GM21447 (cell line): ENCODE data around the gene NSUN3.
"Not testable (repeated sequence)": the region's sequence is repeated elsewhere in the genome, so short reads cannot be mapped to it uniquely, and the experiment has no call there.

Source experiments
- ATAC-seq: cut with Tn5 transposase; IDR thresholded peaks from one replicate; pipeline ENCODE4 v1.9.1; 2021; ENCODE audit not compliant: unreplicated experiment

Gene NSUN3

DNA sequence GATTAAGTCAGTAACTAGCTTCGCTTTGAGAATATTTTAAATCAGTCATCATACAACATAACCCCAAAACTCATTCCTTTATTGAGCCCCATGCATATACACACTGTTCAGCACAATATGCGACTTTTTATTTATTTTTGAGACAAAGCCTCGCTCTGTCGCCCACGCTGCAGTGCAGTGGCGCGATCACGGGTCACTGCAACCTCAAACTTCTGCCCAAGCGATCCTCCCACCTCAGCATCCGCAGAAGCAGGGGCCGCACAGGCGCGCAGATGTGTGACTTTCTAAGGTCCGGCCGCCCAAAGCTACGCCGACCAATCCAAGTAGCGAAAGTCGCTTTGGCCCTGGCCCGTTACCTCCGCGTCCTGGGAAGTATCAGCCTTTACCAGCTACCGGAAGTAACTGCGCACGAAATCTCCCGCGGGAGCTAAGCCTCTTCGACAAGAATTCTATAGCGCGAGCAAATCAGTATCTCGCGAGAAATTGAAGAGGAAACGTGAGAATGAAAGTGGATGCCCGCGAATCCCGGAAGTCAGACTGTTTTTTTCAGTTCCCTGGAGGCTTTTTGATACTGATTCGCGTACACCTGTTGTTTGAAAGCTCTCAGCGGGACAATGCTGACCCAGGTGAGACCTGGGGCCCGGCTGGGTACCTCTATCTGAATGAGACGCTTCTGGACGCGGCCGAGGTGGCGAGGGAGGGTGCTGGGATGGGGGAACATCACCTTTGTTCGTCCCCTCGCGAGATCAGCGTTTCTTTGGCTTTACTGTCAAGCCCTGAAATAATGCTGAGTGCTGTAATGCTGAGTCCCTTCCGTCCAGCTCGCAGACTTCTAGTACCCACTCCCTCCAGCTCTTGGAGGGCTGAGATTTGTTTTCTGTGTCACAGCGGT lies at the start of gene NSUN3, which contains the start of gene DHFR2:
Gene NSUN3, plus strand, starts transcription at position 549 of the 892 bp plus-strand sequence. Its CDS starts 66 bp downstream, at position 615.
Gene DHFR2, minus strand, starts transcription at position 404 of the 892 bp plus-strand sequence. CDS start 1,405 bp downstream, outside the sequence.
- peak; percentile 95 for ATAC-seq

DNA sequence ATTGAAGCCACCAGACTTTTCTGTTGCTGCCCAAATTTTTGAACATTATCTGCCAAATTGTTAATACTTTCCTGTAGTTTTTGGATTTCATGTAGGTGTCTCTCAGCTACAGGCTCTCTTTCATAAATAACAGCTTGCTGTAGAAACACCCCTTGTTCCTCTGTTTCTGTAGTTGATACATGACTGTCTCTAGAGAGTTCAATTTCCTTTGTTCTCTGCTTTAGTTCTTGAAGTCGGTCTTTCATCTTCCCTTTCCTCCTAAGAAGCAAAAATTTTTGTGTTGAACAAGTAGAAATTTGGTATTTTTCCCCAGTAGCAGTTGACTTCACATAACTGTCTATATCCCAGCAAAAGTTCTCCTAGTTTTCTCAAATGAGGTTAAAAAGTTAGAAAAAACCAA lies 47.8 kb upstream of the NSUN3 start:
- ATAC-seq: no peak

DNA sequence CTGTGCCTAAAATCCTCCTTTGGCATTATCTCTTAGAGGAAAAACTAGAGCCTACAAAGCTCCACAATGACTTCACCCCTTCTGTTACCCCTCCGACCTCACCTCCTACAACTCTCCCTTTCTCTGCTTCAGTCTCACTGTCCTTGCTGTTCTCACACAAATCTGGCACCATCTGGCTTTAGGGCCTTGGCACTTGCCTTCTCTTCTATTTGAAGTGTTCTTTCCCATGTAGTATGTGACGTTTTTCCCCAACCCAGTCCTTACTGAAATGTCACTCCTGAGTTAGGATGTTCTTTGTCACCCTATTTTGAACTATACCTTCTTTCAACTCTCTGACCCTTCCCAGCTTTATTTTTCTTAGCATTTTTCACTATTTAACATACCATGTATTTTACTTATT lies 43.2 kb upstream of the NSUN3 start:
- ATAC-seq: no peak

DNA sequence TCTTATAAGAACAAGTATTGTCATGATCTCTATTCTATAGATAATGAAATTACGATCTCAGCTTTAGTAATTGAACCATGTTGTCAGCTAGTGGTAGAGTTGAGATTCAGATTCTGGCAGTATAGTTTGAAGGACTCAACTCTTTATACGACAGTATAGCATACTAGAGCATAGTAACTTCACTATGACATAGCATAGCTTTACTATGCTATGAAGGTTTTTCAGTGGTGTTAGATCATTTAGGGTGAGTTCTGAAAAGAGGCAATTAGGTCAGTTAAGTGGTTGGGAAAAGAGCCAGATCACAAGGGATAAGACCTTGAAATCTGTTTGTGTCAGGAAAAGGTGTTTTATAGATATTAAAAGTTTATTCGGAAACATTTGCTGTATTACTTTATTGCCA lies 42.6 kb upstream of the NSUN3 start:
- no peak for ATAC-seq

DNA sequence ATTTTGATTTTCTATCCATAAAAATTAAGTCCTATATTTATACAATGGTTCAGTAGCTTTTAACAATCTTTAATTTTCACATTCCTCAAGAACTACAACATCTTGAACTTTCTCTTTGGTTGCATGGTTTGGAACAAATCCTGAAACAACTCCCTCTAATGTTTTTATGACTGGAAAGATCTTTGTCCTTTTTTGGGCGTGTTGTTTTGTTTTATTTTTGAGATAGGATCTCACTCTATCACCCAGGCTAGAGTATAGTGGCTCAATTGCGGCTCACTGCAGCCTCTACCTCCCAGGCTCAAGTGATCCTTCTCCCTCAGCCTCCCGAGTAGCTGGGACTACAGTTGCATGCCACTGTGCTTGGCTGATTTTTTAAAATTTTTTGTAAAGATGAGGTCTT lies 38.5 kb upstream of the NSUN3 start:
- ATAC-seq: no peak

DNA sequence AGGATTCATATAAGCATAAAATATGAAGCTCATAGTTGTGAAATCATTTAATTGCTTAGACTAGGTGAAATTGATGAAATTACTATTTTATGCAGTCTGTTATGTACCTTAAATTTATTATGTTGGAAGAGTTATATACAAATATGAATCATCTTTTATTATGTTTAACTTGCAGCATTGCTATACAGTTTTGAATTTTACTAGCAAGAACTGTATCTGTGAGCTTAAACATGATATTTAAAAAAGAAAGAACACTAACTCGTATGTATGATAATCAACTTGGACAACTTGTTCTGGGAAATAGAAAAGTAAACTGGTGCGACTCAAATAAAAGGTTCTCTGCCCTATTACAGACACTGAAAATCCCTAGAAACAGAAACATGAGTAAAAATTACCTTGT lies 36.2 kb upstream of the NSUN3 start:
- no peak for ATAC-seq

DNA sequence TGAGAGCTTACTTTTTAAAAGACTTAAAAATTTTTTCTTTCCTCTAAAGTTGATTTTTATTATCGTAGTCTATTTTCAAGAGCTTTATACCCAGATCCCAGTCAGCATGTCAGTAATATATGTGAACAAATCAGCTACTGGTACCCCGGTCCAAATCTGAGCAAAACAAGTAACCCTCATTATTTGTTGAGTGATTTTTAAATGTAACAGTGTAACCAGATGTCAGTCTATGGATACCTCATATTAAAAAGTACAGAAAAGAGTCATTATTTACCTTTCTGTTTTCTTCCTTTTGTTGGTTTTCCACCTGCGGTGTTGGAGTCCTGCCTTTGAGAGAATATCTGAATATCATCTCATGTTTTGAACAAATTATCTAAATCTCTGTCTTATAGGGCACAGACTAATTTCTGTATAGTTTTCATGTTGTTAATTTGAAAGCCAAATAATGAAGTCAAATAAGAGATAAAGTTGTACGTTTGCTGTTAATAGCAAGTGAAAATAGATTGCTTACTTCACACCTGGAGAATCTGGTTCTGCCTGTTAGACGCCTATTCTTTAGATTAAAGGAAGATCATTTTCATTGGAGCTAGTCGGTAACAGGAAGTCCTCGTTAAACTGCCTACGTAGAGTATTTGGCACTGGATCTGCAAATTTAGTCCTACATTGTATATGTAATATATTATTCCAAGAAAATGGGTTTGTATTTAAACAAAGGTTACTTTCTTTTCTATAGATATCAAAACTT lies 34.6 kb upstream of the NSUN3 start, which contains the start of gene STX19:
Gene STX19, minus strand, starts transcription at position 505 of the 745 bp plus-strand sequence. CDS start 13,328 bp downstream, outside the sequence.
- no peak for ATAC-seq

DNA sequence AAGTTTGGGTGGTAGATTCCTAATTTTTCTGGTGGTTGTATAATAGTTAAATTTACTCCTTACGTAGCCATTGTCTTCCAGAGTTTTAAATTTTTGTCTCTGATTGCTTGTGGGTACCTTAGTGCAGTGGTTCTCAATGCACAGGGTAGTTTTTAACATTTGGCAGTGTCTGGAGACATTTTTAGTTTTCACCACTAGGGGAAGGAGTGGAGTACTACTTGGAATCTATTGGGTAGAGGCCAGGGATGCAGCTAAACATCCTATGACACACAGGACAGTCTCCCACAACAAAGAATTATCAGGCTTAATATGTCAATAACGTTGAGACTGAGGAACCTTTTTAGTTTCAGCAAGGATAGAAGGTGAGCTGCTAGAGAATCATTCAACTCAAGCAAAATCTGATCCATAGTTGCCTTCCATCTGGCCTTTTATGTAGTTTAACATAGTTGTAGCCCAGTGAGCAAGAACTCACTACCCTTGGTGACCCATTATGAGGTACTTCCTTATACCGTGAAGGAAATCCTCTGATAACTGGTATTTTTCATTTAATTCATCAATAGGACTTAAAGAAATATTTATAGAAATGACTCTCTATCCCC lies 25.9 kb upstream of the NSUN3 start:
- peak; percentile 81 for ATAC-seq

DNA sequence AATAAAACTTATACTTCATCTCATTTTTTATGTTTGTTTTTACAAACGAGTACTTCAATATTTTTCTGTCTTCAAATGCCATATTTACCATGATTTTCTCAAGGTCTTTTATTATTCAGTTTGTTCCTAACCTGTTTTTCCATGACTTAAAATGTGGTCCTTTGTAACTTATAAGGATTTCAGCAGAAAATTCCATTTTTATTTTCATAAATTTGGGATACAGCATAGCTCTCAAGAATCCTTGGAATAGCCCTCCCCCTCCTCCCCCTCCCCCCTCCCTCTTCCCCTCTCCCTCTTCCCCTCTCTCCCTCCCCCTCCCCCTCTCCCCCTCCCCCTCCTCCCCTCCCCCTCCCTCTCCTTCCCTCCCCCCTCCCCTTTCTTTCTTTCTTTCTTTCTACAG lies 19.6 kb upstream of the NSUN3 start:
- no peak for ATAC-seq

DNA sequence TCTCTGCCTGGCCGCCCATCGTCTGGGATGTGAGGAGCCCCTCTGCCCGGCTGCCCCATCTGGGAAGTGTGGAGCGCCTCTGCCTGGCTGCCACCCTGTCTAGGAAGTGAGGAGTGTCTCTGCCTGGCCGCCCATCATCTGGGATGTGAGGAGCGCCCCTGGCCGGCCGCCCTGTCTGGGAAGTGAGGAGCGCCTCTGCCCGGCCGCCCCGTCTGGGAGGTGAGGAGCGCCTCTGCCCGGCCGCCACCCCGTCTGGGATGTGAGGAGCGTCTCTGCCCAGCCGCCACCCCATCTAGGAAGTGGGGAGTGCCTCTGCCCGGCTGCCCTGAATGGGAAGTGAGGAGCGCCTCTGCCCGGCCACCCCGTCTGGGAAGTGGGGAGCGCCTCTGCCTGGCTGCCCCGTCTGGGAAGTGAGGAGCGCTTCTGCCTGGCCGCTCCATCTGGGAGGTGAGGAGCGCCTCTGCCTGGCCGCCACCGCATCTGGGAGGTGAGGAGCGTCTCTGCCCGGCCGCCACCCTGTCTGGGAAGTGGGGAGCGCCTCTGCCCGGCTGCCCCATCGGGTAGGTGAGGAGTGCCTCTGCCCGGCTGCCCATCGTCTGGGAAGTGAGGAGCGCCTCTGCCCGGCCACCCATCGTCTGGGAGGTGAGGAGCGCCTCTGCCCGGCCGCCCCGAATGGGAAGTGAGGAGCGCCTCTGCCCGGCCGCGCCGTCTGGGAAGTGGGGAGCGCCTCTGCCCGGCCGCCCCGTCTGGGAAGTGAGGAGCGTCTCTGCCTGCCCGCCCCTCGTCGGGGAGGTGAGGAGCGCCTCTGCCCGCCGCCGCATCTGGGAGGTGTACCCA lies 18.5 kb upstream of the NSUN3 start:
- ATAC-seq: not testable (repeated sequence)

DNA sequence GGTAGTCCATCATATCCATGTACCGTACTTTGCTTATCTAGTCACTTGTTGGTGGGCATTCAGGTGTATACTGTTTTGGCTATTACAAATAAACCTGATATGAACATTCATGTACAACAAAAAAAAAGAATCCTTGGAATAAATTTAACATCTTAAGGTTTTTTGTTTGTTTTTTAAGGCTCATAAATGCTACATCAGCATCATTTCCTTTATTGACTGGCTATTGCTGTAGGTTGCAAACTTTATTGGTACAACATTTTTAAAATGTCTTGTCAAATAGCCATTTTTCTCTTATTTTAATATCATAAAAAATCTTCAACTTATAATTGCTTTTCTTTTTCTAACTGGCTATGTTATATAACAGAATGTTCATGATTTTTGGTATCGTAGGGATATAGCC lies 16.3 kb upstream of the NSUN3 start:
- ATAC-seq: no peak

DNA sequence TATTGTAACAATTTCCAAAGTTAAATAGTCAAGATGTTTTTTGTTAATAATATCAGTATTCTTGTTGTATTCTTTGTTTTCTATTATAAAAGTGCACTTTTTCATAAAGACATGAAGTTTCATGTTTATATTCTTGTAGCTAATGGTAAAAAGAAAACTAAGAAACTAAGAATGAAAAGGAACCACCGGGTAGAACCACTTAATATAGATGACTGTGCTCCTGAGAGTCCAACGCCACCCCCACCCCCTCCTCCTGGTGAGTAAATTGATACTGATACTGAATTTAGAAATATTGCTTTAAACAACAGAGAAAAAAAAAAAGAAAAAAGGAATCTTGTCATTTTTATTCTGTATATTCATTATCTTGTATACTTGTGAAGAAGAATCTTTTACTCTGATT lies 13.6 kb upstream of the NSUN3 start:
- no peak for ATAC-seq

DNA sequence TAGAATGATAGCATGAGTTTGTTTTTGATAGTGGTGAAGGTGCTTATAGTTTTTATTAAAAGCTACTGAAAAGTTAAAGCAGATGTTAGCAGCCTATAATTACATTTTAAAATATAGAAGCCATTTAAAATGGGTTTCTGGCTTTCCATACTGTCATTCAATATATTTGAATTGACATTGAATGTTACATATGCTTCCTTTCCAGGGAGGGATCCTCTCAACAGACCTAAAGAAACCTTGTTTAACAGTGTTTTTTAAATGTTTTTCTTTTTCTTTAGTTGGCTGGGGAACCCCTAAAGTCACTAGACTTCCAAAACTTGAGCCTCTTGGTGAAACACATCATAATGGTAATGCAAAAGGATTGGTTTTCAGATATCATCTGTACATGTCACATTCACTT lies 12.3 kb upstream of the NSUN3 start:
- no peak for ATAC-seq

DNA sequence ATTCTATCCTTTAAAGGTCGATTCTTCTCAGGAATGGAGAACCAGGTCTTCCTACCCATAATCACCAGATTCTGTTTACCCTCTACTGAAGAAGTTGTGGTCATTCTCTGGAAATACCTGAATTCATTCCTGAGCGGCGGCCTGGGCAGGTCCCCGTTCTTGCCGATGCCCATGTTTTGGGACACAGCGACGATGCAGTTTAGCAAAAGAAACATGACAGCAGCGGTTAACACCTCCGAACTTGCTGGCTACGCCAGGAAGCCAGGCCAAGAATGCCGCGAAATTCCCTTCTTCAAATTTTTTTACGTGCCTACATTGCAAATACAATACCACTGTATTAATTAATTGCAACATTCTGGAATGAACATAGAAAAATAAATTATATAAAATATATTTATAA lies 1.6 kb upstream of the NSUN3 start:
- ATAC-seq: no peak

DNA sequence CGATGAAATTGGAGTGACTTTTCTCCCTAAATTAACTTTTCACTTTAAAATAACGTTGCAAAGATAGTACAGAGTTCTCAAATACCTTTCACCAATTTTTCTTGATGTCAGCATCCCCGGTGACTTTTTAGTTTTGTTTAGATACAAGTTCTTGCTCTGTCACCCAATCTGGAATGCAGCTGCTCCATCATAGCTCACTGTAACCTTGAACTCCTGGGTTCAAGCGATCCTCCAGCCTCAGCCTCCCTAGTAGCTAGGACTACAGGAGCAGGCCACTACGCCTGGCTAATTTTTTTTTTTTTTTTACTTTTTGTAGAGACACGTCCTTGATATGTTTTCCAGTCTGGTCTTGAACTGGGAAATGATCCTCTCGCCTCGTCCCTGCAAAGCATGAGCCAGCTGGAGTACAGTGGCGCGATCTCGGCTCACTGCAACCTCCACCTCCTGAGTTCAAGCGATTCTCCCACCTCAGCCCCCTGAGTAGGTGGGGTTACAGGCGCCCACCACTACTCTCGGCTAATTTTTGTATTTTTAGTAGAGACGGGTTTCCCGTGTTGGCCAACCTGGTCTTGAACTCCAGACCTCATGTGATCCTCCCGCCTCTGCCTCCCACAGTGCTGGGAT lies 747 bp downstream of the NSUN3 start:
- no peak for ATAC-seq

DNA sequence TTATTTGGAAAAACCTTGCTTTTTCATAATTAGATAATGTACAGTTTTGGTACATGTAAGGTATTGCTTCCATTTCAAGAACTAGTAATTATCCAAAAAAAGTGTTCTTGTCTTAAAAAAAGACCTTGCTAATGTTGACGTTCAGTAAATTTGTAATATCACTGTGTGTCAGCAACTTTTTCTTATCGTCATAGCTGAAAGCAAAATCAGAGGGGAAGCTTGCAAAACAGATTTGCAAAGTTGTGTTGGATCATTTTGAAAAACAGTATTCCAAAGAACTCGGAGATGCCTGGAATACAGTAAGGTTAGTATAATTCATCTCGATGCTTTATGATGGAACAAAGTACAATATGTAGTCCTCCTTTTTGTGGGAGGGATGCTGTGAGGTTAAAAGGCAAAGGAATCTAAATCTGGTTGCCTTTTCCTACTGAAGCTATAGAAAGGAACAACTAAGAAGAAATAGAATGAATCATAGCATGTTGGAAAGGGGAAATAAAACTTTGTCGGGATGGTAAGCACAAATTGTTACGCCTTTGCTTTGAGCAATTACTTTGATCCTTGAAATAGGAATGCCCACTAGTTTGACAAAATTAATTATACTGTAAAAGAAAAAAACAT lies 1.5 kb downstream of the NSUN3 start:
- no peak for ATAC-seq

DNA sequence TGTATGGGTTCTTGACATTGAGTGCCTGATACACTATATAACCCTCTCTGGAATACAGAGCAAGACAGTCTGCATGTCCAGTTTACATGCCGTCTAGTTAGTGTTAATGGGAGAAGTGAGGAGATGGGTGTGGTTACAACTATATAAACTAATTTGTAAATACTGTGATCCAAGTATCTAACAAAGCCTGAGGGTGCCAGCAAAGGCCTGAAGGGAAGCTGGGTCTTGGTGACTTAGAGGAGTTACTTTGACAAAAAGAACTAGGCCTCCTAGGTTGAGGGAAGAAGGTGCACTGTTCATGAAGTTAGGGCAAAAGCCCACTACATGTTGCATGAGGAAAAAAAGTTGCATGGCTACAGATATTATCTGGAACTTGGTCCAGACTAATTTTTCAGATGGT lies 2.3 kb downstream of the NSUN3 start:
- no peak for ATAC-seq

DNA sequence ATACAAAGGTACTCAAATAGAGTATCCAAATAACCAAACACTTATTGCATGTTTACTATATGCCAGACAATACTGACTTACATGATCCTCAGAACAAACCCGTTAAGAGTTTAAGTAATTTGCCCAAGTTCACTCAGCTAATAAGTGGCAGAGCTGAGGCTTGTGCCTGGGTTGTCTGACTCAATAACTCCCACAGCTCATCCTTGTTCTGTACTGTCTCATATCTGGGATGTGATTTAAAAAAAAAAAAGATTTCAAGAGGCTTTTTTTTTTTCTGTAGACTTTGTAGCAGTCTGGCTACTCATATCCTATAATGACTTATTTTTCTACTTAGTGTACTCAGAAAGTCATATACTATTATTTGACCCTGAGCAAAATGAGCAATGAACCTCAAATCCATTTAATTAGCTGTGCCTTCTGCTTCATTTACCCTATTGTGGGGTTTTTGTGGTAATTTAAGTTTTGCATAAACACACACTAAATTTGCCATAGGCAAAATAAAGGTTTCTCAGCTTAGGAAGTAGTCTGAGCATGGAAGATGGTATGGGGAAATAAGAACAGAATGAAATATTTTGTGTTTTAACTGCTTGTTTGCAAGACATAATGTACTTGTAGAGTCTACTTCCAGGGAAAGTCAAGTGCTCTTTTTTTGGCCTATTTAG lies 3.1 kb downstream of the NSUN3 start:
- ATAC-seq: no peak
